H9 (cell line): Measurements from ENCODE around the gene FHIT. TPM values are rescaled to one million over a fixed set of nuclear protein-coding genes. Genes with fewer than 3 reads are reported as not detected.

ENCODE experiments used
- DNase-seq: peaks from one replicate; pipeline ENCODE4 v3.0.0-alpha.2; 2017
- H2AFZ ChIP-seq: one replicate; pipeline ENCODE4 v1.6.1; 2013; ENCODE audit warnings: mild to moderate bottlenecking, low read length, control low read depth, moderate library complexity
- H2AK5ac ChIP-seq: 2 replicates; pipeline ENCODE4 v1.6.1; 2013; ENCODE audit warnings: low read length, control low read depth, mixed read lengths; ENCODE audit not compliant: insufficient read length
- H2BK120ac ChIP-seq: one replicate; pipeline ENCODE4 v1.6.1; 2013; ENCODE audit warnings: low read depth, mild to moderate bottlenecking, low read length, control low read depth, inconsistent platforms; ENCODE audit not compliant: poor library complexity, severe bottlenecking
- H2BK12ac ChIP-seq: 2 replicates; pipeline ENCODE4 v1.6.1; 2013; ENCODE audit warnings: low read length, control low read depth, mixed read lengths, low read depth; ENCODE audit not compliant: insufficient read length
- H2BK15ac ChIP-seq: 2 replicates; pipeline ENCODE4 v1.6.1; 2013; ENCODE audit warnings: low read depth, low read length, control low read depth
- H2BK20ac ChIP-seq: one replicate; pipeline ENCODE4 v1.6.1; 2013; ENCODE audit warnings: low read depth, mild to moderate bottlenecking, low read length, control low read depth, inconsistent platforms; ENCODE audit not compliant: poor library complexity, severe bottlenecking
- H2BK5ac ChIP-seq: 2 replicates; pipeline ENCODE4 v1.6.1; 2013; ENCODE audit warnings: low read length, control low read depth, mixed read lengths; ENCODE audit not compliant: insufficient read length
- H3K14ac ChIP-seq: 2 replicates; pipeline ENCODE4 v1.6.1; 2013; ENCODE audit warnings: low read length, control low read depth; ENCODE audit not compliant: insufficient read depth
- H3K18ac ChIP-seq: 2 replicates; pipeline ENCODE4 v1.6.1; 2013; ENCODE audit warnings: low read depth, mild to moderate bottlenecking, mixed read lengths, low read length, control low read depth; ENCODE audit not compliant: insufficient read length
- H3K23ac ChIP-seq: 2 replicates; pipeline ENCODE4 v1.6.1; 2013; ENCODE audit warnings: low read length, control low read depth, mixed read lengths, low read depth; ENCODE audit not compliant: insufficient read length
- H3K23me2 ChIP-seq: 2 replicates; pipeline ENCODE4 v1.6.1; 2013; ENCODE audit warnings: low read depth, mild to moderate bottlenecking, mixed read lengths, low read length, control low read depth; ENCODE audit not compliant: insufficient read length, poor library complexity, severe bottlenecking
- H3K27ac ChIP-seq: 2 replicates; pipeline ENCODE4 v1.5.1; 2013; ENCODE audit warnings: low read length, control low read depth, mixed read lengths, low read depth; ENCODE audit not compliant: insufficient read length
- H3K27me3 ChIP-seq: 2 replicates; pipeline ENCODE4 v1.6.1; 2013; ENCODE audit warnings: low read length, control low read depth, inconsistent platforms; ENCODE audit not compliant: insufficient read depth
- H3K4ac ChIP-seq: 2 replicates; pipeline ENCODE4 v1.6.1; 2013; ENCODE audit warnings: low read depth, mild to moderate bottlenecking, control low read depth, inconsistent platforms, low read length, moderate library complexity
- H3K4me1 ChIP-seq: 2 replicates; pipeline ENCODE4 v1.6.1; 2013; ENCODE audit warnings: low read length, control low read depth, inconsistent platforms; ENCODE audit not compliant: insufficient read depth
- H3K4me2 ChIP-seq: 2 replicates; pipeline ENCODE4 v1.6.1; 2013; ENCODE audit warnings: low read length, control low read depth, mixed read lengths; ENCODE audit not compliant: insufficient read length, insufficient read depth
- H3K56ac ChIP-seq: 2 replicates; pipeline ENCODE4 v1.6.1; 2013; ENCODE audit warnings: low read depth, mild to moderate bottlenecking, mixed read lengths, low read length, control low read depth; ENCODE audit not compliant: insufficient read length
- H3K79me1 ChIP-seq: 2 replicates; pipeline ENCODE4 v1.6.1; 2013; ENCODE audit warnings: low read depth, mild to moderate bottlenecking, moderate library complexity, low read length, control low read depth, inconsistent platforms; ENCODE audit not compliant: insufficient read depth, poor library complexity, severe bottlenecking
- H3K79me2 ChIP-seq: 2 replicates; pipeline ENCODE4 v1.6.1; 2013; ENCODE audit warnings: low read length, control low read depth, inconsistent platforms; ENCODE audit not compliant: insufficient read depth
- H3K9ac ChIP-seq: 2 replicates; pipeline ENCODE4 v1.6.1; 2013; ENCODE audit warnings: low read length, control low read depth, mixed read lengths; ENCODE audit not compliant: insufficient read length; ENCODE audit errors: extremely low read depth
- H3K9me3 ChIP-seq: one replicate; pipeline ENCODE4 v1.6.1; 2013; ENCODE audit warnings: low read depth, low read length, inconsistent platforms; ENCODE audit not compliant: control insufficient read depth
- H3T11ph ChIP-seq: one replicate; pipeline ENCODE4 v1.6.1; 2013; ENCODE audit warnings: mild to moderate bottlenecking, low read length, control low read depth, inconsistent platforms
- H4K20me1 ChIP-seq: one replicate; pipeline ENCODE4 v1.6.1; 2013; ENCODE audit not compliant: control insufficient read depth, insufficient read length, insufficient read depth
- H4K5ac ChIP-seq: 2 replicates; pipeline ENCODE4 v1.6.1; 2013; ENCODE audit warnings: low read depth, mild to moderate bottlenecking, mixed read lengths, low read length, control low read depth; ENCODE audit not compliant: insufficient read length
- H4K8ac ChIP-seq: replicated peaks from 2 replicates; pipeline ENCODE4 v1.6.1; 2013; ENCODE audit warnings: low read length, control low read depth, mixed read lengths, low read depth; ENCODE audit not compliant: insufficient read length
- H4K91ac ChIP-seq: 2 replicates; pipeline ENCODE4 v1.6.1; 2013; ENCODE audit warnings: low read depth, mild to moderate bottlenecking, moderate library complexity, mixed read lengths, low read length, control low read depth; ENCODE audit not compliant: insufficient read length
- H3K27ac Mint-ChIP-seq, 3 experiments: 2 replicates in 2 of 3; 3 replicates in 1 of 3; pipeline ENCODE4 v1.8.0; 2020 to 2021; ENCODE audit warnings: mixed read lengths in 3 of 3, mild to moderate bottlenecking in 1 of 3, moderate library complexity in 1 of 3
- H3K27me3 Mint-ChIP-seq: 2 replicates; pipeline ENCODE4 v1.8.0; 2021; ENCODE audit warnings: low read depth, mild to moderate bottlenecking, moderate library complexity, mixed read lengths
- H3K36me3 Mint-ChIP-seq, 3 experiments: 2 replicates in 2 of 3; 3 replicates in 1 of 3; pipeline ENCODE4 v1.8.0; 2020 to 2021; ENCODE audit warnings: low read depth in 3 of 3, mixed read lengths in 3 of 3; ENCODE audit not compliant: insufficient read depth in 1 of 3
- H3K4me1 Mint-ChIP-seq, 2 experiments: 2 replicates each; pipeline ENCODE4 v1.8.0; 2020; ENCODE audit warnings: mixed read lengths in 2 of 2
- H3K4me3 Mint-ChIP-seq, 2 experiments: 2 replicates in 1 of 2; 3 replicates in 1 of 2; pipeline ENCODE4 v1.8.0; 2020 to 2021; ENCODE audit warnings: mild to moderate bottlenecking in 2 of 2, mixed read lengths in 2 of 2, moderate library complexity in 1 of 2
- H3K9me3 Mint-ChIP-seq, 2 experiments: 2 replicates in 1 of 2; 3 replicates in 1 of 2; pipeline ENCODE4 v1.8.0; 2020; ENCODE audit warnings: mild to moderate bottlenecking in 2 of 2, mixed read lengths in 2 of 2, moderate library complexity in 1 of 2
- WGBS: extraction: QIAGEN DNeasy Blood & Tissue Kit; methylation state at CpG from one replicate; pipeline ENCODE4 v1.1.7; 2013; ENCODE audit warnings: missing lambda C conversion rate, low lambda C conversion rate, mixed read lengths; ENCODE audit not compliant: insufficient read length; ENCODE audit errors: extremely low coverage; 5-methylcytosine and 5-hydroxymethylcytosine counted together
- total RNA-seq: library from RNA; stranded (reverse); gene quantifications from 2 replicates; pipeline ENCODE4 v1.2.1, GENCODE V29; 2021
- TF ChIP-seq, protein P1 (sequence below): fragments of 200-600 bp; sonication (generic); conservative IDR thresholded peaks from 3 replicates; pipeline ENCODE4 v1.8.0; 2021; ENCODE audit warnings: antibody characterized with exemption, mild to moderate bottlenecking

Gene FHIT
- total RNA-seq, 1 experiment from 2014 or later, result 3.0 TPM

DNA sequence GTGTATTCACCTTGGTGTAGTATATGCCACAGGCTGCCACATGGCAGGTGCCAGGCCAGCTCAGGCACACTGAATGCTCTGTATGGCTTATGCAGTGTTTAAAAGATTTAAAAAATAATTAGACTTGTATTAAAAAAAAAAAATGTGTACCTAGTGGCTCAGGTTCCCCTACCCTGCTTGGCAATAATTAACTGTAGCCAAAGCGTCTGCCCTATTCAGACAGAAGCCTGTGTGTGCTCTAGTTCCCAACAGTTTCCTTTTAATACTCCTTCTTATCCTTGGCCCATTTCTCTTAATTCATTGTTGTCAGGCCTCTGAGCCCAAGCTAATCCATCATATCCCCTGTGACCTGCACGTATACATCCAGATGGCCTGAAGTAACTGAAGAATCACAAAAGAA, 1449.2 kb downstream of the FHIT start:
- H3K4me1 ChIP-seq, result no peaks in the 10 kb centered on the region
- no CpG with 5 or more reads among the region's 2 CpGs for WGBS
- no peak overlapping the region for H3K14ac ChIP-seq
- no peak overlapping the region for H3K23ac ChIP-seq
- no peak overlapping the region for H3K4ac ChIP-seq
- no peak overlapping the region for H2BK5ac ChIP-seq
- DNase-seq, result no peak
- H3K9me3 ChIP-seq, result no peaks in the 10 kb centered on the region
- no peak overlapping the region for H4K91ac ChIP-seq
- H3K79me1 ChIP-seq, result no peaks in the 10 kb centered on the region
- no peak overlapping the region for H3K4me2 ChIP-seq
- TF ChIP-seq, protein P1, sequence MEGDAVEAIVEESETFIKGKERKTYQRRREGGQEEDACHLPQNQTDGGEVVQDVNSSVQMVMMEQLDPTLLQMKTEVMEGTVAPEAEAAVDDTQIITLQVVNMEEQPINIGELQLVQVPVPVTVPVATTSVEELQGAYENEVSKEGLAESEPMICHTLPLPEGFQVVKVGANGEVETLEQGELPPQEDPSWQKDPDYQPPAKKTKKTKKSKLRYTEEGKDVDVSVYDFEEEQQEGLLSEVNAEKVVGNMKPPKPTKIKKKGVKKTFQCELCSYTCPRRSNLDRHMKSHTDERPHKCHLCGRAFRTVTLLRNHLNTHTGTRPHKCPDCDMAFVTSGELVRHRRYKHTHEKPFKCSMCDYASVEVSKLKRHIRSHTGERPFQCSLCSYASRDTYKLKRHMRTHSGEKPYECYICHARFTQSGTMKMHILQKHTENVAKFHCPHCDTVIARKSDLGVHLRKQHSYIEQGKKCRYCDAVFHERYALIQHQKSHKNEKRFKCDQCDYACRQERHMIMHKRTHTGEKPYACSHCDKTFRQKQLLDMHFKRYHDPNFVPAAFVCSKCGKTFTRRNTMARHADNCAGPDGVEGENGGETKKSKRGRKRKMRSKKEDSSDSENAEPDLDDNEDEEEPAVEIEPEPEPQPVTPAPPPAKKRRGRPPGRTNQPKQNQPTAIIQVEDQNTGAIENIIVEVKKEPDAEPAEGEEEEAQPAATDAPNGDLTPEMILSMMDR, result no peak
- H4K5ac ChIP-seq, result no peak overlapping the region
- no peak overlapping the region for H3K9ac ChIP-seq
- no peak overlapping the region for H3K18ac ChIP-seq
- H3K27me3 Mint-ChIP-seq, result peaks cover 4% of the 10 kb centered on the region
- no peak overlapping the region for H2AK5ac ChIP-seq
- H3K27ac ChIP-seq, result no peak overlapping the region
- no peak overlapping the region for H4K8ac ChIP-seq
- no peaks in the 10 kb centered on the region for H3K36me3 Mint-ChIP-seq
- H3K79me2 ChIP-seq, result no peaks in the 10 kb centered on the region
- H3K27ac Mint-ChIP-seq, result peak overlapping the region in 1 of 3 experiments; percentile 85; a peak in 1 of 7 replicates
- peaks cover 16 to 19% of the 10 kb centered on the region in 2 experiments for H3K4me1 Mint-ChIP-seq
- H3K4me3 Mint-ChIP-seq, result peak overlapping the region in 1 of 2 experiments; percentile 20; a peak in 1 of 5 replicates
- H2BK20ac ChIP-seq, result no peak overlapping the region
- H3K9me3 Mint-ChIP-seq, result no peaks in the 10 kb centered on the region; a peak in 1 of 5 replicates
- H2BK120ac ChIP-seq, result no peak overlapping the region
- H3K27me3 ChIP-seq, result no peaks in the 10 kb centered on the region
- no peak overlapping the region for H2BK15ac ChIP-seq
- no peak overlapping the region for H2AFZ ChIP-seq
- H4K20me1 ChIP-seq, result no peaks in the 10 kb centered on the region
- H3K56ac ChIP-seq, result no peak overlapping the region
- H3K23me2 ChIP-seq, result no peaks in the 10 kb centered on the region
- no peak overlapping the region for H2BK12ac ChIP-seq
- H3T11ph ChIP-seq, result no peak overlapping the region
